K562 (cell line): ENCODE measurements around the gene SMG1.
"Not testable (repeated sequence)": the region's sequence is repeated elsewhere in the genome, so short reads cannot be mapped to it uniquely, and the experiment has no call there.

ENCODE experiments used
- CHD2 ChIP-seq: IDR thresholded peaks from 2 replicates; pipeline ENCODE4 v1.6.1; 2011; ENCODE audit warnings: low read depth, low read length
- GABPB1 ChIP-seq: sonication (generic); formaldehyde crosslinking; IDR thresholded peaks from 2 replicates; pipeline ENCODE4 v1.8.0; 2022; ENCODE audit warnings: mild to moderate bottlenecking, missing genetic modification reagents
- POLR2A ChIP-seq: fragments of 450-650 bp; conservative IDR thresholded peaks from 2 replicates; pipeline ENCODE4 v1.6.1; 2016
- ZNF3 ChIP-seq: fragments of 250-450 bp; sonication (Bioruptor Pico); IDR thresholded peaks from 2 replicates; pipeline ENCODE4 v1.5.0; 2021; ENCODE audit warnings: mild to moderate bottlenecking, moderate library complexity
- ZNF785 ChIP-seq: fragments of 250-450 bp; sonication (Bioruptor Pico); IDR thresholded peaks from 2 replicates; pipeline ENCODE4 v1.4.0; 2020; ENCODE audit warnings: mild to moderate bottlenecking
- TF ChIP-seq, protein P1 (sequence below): sonication (generic); formaldehyde crosslinking; IDR thresholded peaks from 2 replicates; pipeline ENCODE4 v1.9.0; 2022; ENCODE audit warnings: mild to moderate bottlenecking, missing genetic modification reagents

GRCh38 chr16:18876301-18876700 is 49.9 kb downstream of the SMG1 start:
- not testable (repeated sequence) for TF ChIP-seq GABPB1; CHD2; ZNF785 (CRISPR knock-in tag); POLR2A; ZNF3 (CRISPR knock-in tag)
- TF ChIP-seq, protein P1, sequence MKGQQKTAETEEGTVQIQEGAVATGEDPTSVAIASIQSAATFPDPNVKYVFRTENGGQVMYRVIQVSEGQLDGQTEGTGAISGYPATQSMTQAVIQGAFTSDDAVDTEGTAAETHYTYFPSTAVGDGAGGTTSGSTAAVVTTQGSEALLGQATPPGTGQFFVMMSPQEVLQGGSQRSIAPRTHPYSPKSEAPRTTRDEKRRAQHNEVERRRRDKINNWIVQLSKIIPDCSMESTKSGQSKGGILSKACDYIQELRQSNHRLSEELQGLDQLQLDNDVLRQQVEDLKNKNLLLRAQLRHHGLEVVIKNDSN (CRISPR knock-in tag): not testable (repeated sequence)
